Kidney epithelial cell (primary cell): ENCODE measurements around the gene ERCC5. TPM values are rescaled to one million over a fixed set of nuclear protein-coding genes. Genes with fewer than 3 reads are reported as not detected.

Experiments used
- DNase-seq: peaks from one replicate; pipeline ENCODE4 v3.0.0-alpha.2; 2010; ENCODE audit warnings: low read depth
- H3K27me3 ChIP-seq: 2 replicates; pipeline ENCODE4 v1.6.0; 2011; ENCODE audit warnings: low read length; ENCODE audit not compliant: control insufficient read depth, insufficient read depth
- H3K36me3 ChIP-seq: 2 replicates; pipeline ENCODE4 v1.5.1; 2011; ENCODE audit warnings: low read length; ENCODE audit not compliant: control insufficient read depth, insufficient read depth
- H3K4me3 ChIP-seq: 2 replicates; pipeline ENCODE4 v1.5.1; 2011; ENCODE audit warnings: low read depth, mild to moderate bottlenecking, control low read depth, low read length
- CTCF ChIP-seq: IDR thresholded peaks from 2 replicates; pipeline ENCODE4 v1.5.1; 2011; ENCODE audit warnings: mild to moderate bottlenecking, moderate library complexity, low read length, control low read depth, inconsistent platforms; ENCODE audit not compliant: insufficient read depth, poor library complexity, severe bottlenecking
- total RNA-seq: library from RNA; depleted of rRNA; stranded (reverse); fragments of >200 nt; gene quantifications from 2 replicates; pipeline ENCODE4 v1.2.3, GENCODE V29; 2015

ERCC5 gene
- total RNA-seq, 1 donor from 2014 or later, result 39.4 TPM

DNA sequence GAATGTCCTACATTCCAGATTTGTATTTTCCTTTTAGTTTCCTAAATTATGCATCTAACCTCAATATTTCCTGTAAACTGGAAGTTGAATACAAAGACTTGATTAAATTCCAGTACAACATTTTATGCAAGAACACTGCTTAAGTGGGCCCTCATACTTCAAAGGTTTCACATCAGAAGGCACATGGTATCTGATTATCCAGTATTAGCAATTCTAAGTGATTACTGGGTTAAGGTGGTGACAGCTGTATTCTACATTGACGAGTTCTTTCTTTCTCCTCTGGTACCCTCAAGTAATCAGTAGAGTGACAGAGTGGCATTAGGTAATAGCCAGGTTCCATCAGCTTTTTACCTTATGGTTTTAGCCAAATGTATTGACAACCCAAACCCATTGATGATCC, 28.6 kb upstream of the ERCC5 start:
- no peaks in the 10 kb centered on the region for H3K27me3 ChIP-seq
- no peak for TF ChIP-seq CTCF
- H3K36me3 ChIP-seq, result no peaks in the 10 kb centered on the region
- no peak overlapping the region for H3K4me3 ChIP-seq
- no peak for DNase-seq

- no peaks in the 10 kb centered on the region for H3K27me3 ChIP-seq
- no peaks in the 10 kb centered on the region for H3K36me3 ChIP-seq
- no peak overlapping the region for H3K4me3 ChIP-seq
- no peak for TF ChIP-seq CTCF
- DNase-seq, result peak; percentile 75
Observed at GRCh38 chr13:102817907-102818306, 27.9 kb upstream of the ERCC5 start.

- Histone ChIP-seq H3K27me3 (no peaks in the 10 kb centered on the region), H3K4me3 (no peak overlapping the region), H3K36me3 (no peaks in the 10 kb centered on the region)
- no peak for DNase-seq
- TF ChIP-seq CTCF, result no peak
Observed at GRCh38 chr13:102825400-102825799, 20.4 kb upstream of the ERCC5 start.

DNA sequence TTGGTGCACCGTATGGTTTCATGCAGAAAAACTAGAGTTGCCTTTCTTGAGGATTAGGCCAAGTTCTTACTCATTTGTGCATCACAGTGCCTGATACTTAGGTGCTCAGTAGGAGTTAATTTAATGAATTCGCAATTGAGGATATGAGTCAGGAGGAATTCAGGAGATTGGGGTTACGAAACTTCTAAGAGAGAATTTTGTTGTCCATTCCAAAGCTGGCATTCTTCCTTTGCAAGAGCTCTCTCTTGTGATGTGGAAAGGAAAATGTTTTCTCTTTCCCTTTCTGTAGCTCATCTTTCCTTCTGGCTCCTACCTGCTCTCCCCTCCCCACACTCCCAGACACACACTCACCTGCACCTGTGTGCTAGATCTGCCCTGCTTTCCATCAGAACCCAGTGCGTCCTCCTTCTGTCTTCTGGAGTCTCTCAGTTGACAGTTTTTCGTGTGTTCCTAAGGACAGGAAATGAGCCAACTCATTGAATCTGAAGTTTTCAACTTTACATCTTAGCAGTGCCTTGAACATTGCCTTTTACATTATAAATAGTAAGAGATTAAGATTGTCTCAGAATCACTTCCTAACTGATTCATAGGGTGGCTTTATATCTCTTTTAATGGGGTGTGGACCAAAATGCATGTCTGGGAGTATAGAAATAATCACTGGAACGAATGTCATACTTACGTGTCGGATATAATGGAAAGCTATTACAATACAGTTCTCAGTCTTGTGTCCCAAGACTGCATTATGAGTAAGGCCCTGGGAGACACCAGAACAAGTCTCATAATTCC, 19.7 kb upstream of the ERCC5 start:
- Histone ChIP-seq H3K36me3 (peaks cover 2% of the 10 kb centered on the region), H3K4me3 (no peak overlapping the region), H3K27me3 (no peaks in the 10 kb centered on the region)
- TF ChIP-seq CTCF, result peak; percentile 14
- DNase-seq, result peak; percentile 80

- no peak for DNase-seq
- H3K4me3 ChIP-seq, result no peak overlapping the region
- no peaks in the 10 kb centered on the region for H3K27me3 ChIP-seq
- TF ChIP-seq CTCF, result no peak
- peaks cover 2% of the 10 kb centered on the region for H3K36me3 ChIP-seq
Observed at GRCh38 chr13:102830646-102831045, 15.2 kb upstream of the ERCC5 start.

DNA sequence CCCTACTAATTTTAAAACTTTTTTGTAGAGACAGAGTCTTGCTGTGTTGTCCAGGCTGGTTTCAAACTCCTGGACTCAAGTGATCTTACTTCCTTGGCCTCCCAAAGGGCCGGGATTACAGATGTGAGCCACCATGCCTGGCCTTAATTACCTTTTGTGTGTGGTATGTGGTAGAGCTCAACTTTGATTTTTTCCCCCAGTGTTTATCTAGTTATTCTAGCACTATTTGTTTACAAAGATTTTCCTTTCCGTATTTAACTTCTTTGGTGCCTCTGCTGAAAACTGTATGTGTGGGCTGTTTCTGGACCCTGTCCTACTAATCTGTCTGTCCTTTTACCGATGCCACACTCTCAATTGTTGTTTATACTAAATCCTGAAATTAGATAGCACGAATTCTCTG, 9.4 kb upstream of the ERCC5 start:
- no peak overlapping the region for H3K4me3 ChIP-seq
- no peaks in the 10 kb centered on the region for H3K27me3 ChIP-seq
- DNase-seq, result no peak
- no peak for TF ChIP-seq CTCF
- H3K36me3 ChIP-seq, result no peaks in the 10 kb centered on the region
